Spinal cord (tissue), 10 donors: ENCODE measurements around the gene TAS2R5. TPM values are rescaled to one million over a fixed set of nuclear protein-coding genes. Genes with fewer than 3 reads are reported as not detected.
"Not testable (repeated sequence)": the region's sequence is repeated elsewhere in the genome, so short reads cannot be mapped to it uniquely, and the experiment has no call there.

Experiments
- DNase-seq, 6 donors: peaks; one replicate each; pipeline versions ENCODE4 v3.0.0 to v3.0.0-alpha.2; 2013 to 2015; ENCODE audit warnings: low spot score in 6 of 6, low read depth in 4 of 6
- H3K27ac ChIP-seq: one replicate; pipeline ENCODE4 v1.5.1; 2013; ENCODE audit warnings: low read depth, low read length, control low read depth
- H3K27me3 ChIP-seq: one replicate; pipeline ENCODE4 v1.6.1; 2013; ENCODE audit warnings: low read length; ENCODE audit not compliant: control insufficient read depth, insufficient read depth
- H3K36me3 ChIP-seq: one replicate; pipeline ENCODE4 v1.6.1; 2013; ENCODE audit warnings: low read length; ENCODE audit not compliant: control insufficient read depth, insufficient read depth
- H3K4me1 ChIP-seq: one replicate; pipeline ENCODE4 v1.6.1; 2013; ENCODE audit warnings: low read length; ENCODE audit not compliant: control insufficient read depth, insufficient read depth
- H3K4me3 ChIP-seq: one replicate; pipeline ENCODE4 v1.5.1; 2013; ENCODE audit warnings: low read depth, low read length, control low read depth
- H3K9me3 ChIP-seq: one replicate; pipeline ENCODE4 v1.6.1; 2013; ENCODE audit warnings: low read length; ENCODE audit not compliant: control insufficient read depth, insufficient read depth
- WGBS: methylation state at CpG from one replicate; pipeline ENCODE4 v1.1.5; 2013; ENCODE audit warnings: missing lambda C conversion rate; ENCODE audit not compliant: insufficient coverage; 5-methylcytosine and 5-hydroxymethylcytosine counted together
- long read RNA-seq, 4 donors: transcript quantifications; one replicate each; lab custom pipeline, GENCODE V29; 2026
- polyA plus RNA-seq, 2 donors: library from polyadenylated mRNA; unstranded; fragments of 120-200 nt; gene quantifications; one replicate each; pipeline ENCODE4 v1.2.1, GENCODE V29; 2013; ENCODE audit not compliant: insufficient read length in 2 of 2
- total RNA-seq, 2 donors: library from RNA; depleted of rRNA in 1 of 2; stranded (reverse); fragments of 120-200 nt in 1 of 2; fragments of >200 nt in 1 of 2; gene quantifications; one replicate each; pipeline versions ENCODE4 v1.2.3 to v1.2.4, GENCODE V29; 2013 to 2014
- donor health status: healthy.

TAS2R5 gene, protein sequence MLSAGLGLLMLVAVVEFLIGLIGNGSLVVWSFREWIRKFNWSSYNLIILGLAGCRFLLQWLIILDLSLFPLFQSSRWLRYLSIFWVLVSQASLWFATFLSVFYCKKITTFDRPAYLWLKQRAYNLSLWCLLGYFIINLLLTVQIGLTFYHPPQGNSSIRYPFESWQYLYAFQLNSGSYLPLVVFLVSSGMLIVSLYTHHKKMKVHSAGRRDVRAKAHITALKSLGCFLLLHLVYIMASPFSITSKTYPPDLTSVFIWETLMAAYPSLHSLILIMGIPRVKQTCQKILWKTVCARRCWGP
- total RNA-seq: 1 to 10 TPM; 3.5 to 3.7 TPM
- polyA plus RNA-seq: 1 to 10 TPM; 2.4 to 4.7 TPM
- long read RNA-seq, donor 1, partial matches to known transcripts: 0 of 4 reads
- long read RNA-seq, donor 1, other reads (novel, unspliced or antisense): 0 of 4 reads
- long read RNA-seq, donor 2, partial matches to known transcripts: 0 of 2 reads
- long read RNA-seq, donor 2, other reads (novel, unspliced or antisense): 0 of 2 reads
- long read RNA-seq, donor 3: 0 reads
- long read RNA-seq, donor 4, partial matches to known transcripts: 0 of 4 reads
- long read RNA-seq, donor 4, other reads (novel, unspliced or antisense): 0 of 4 reads

DNA sequence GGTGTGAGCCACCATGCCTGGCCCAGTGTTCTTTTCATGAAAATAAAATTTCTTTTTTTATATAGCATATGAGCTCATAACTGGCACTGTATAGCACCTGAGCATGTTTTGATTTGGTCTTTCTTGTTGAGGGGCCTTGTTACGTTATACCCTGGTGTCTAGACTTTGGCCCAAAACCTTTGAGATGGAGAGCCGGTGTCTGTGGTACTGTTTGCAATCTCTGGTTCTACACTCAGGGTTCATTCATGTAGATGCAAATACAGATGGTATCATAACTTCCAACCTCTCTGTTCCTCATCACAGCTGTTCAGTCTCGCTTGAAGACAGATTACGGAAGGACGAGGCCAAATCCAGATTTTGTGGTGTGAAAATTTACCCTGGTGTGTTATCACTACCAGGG lies at the start of gene TAS2R5:
TSS of gene TAS2R5 (plus strand) at position 301 of the 400 bp plus-strand sequence. CDS start 145 bp downstream, outside the sequence.
- WGBS: 100% methylated on average over 1 of the region's 5 CpGs
- H3K9me3 ChIP-seq: no peaks in the 10 kb centered on the region
- no peak for DNase-seq
- peaks cover 3% of the 10 kb centered on the region for H3K4me1 ChIP-seq
- H3K4me3 ChIP-seq: no peak within 1 kb of the TSS
- no peaks in the 10 kb centered on the region for H3K36me3 ChIP-seq
- no peaks in the 10 kb centered on the region for H3K27me3 ChIP-seq
- no peak within 1 kb of the TSS for H3K27ac ChIP-seq

DNA sequence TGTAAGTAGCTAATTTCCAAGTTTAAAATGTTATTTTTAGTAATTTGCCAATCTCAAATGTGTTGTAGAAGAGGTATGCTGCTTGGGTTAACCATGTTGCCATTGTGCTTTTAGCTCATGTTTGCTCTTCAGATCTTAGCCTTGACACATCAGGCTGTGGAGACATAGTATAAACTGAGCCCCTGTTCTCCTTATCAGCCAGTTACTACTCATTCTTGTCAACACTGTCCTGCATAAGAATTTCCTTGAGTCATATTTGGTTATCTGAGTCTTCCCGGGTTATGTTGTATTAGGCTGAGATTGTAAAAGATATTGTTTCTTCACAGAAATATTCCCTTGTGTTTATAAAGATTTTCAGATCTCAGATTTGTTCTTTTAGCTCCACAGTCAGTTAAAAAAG lies 47.8 kb upstream of the TAS2R5 start:
- Histone ChIP-seq H3K36me3 (peaks cover 12% of the 10 kb centered on the region), H3K27ac (no peak overlapping the region), H3K4me3 (no peak overlapping the region), H3K27me3 (no peaks in the 10 kb centered on the region), H3K4me1 (peaks cover 7% of the 10 kb centered on the region), H3K9me3 (no peaks in the 10 kb centered on the region)
- WGBS: no CpG with 5 or more reads among the region's 1 CpG
- DNase-seq: no peak

DNA sequence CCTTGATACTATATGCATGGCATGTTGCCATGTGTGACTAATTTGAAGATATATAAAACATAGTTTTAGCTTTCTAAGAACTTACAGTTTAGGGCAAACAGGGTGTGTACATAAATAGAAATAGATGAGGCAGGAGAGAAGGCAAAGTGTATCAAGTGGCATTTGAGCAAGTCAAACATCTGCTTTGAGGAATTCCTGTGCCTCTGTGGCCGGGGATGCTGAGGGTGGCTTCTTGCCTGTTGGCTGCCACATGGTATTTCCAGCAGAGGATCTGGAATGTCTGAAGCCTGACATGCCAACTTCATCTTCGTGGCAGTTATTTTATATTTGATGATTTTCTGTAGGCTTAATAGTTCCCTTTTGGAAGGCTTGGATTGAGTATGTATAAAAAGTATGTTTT lies 45.9 kb upstream of the TAS2R5 start:
- no peak for DNase-seq
- Histone ChIP-seq H3K4me3 (no peak overlapping the region), H3K9me3 (no peaks in the 10 kb centered on the region), H3K27ac (no peak overlapping the region), H3K27me3 (no peaks in the 10 kb centered on the region), H3K36me3 (peaks cover 12% of the 10 kb centered on the region), H3K4me1 (no peaks in the 10 kb centered on the region)
- WGBS: 90% methylated on average over 2 of the region's 2 CpGs

DNA sequence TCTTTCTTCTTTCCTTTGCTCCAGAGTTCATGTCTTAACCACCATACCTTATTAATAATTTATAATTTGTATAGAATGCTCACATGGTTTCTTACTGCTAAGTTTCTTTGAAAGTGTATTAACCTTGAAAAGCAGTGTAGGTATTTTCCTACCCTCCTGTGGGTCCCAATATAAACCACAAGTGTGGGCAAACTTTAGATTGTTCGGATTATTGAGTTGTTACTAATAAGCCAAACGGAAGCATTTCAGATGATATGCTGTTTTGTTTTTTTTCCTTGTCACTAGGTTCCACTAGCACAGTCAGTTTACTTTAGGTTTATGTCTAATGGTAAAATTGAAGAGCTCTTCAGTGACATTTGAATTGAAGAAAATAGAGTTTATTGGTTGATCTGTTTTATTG lies 41.6 kb upstream of the TAS2R5 start:
- DNase-seq: no peak
- Histone ChIP-seq H3K4me3 (no peak overlapping the region), H3K27ac (no peak overlapping the region), H3K27me3 (no peaks in the 10 kb centered on the region), H3K4me1 (no peaks in the 10 kb centered on the region), H3K36me3 (peaks cover 17% of the 10 kb centered on the region), H3K9me3 (peaks cover 2% of the 10 kb centered on the region)
- WGBS: no CpG with 5 or more reads among the region's 2 CpGs

DNA sequence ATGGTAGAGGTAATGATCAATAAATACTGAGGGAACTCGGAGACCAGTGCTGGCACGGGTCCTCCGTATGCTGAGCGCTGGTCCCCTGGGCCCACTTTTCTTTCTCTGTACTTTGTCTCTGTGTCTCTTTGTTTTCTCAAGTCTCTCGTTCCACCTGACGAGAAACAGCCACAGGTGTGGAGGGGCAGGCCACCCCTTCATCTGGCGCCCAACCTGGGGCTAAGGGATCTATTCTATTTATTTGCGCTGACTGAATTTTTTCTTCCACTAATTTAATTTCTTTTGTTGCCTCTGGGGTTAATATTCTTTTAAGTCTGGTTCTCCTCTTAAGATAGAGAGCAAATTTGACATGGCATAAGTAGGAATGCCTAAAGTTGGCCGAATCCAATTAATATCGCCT lies 38.1 kb upstream of the TAS2R5 start:
- 96% methylated on average over 5 of the region's 10 CpGs for WGBS
- not testable (repeated sequence) for DNase-seq
- H3K36me3 ChIP-seq: peaks cover 11% of the 10 kb centered on the region

DNA sequence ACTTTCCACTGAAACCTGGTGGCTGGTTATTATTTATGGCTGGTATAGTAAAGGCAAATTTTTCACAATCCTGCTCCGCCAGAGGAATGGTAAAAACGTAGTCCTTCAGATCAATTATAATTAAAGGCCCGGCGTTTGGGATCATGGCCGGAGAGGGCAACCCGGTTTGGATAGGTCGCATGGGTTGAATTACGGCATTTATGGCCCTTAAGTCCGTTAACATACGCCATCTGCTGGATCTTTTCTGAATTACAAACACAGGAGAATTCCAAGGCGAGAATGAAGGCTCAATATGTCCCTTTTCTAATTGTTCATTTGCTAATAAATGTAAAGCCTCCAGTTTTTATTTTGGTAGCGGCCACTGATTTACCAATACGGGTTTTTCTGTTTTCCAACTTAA lies 37.4 kb upstream of the TAS2R5 start:
- Histone ChIP-seq H3K27me3 (no peaks in the 10 kb centered on the region), H3K4me1 (no peaks in the 10 kb centered on the region), H3K36me3 (peaks cover 11% of the 10 kb centered on the region), H3K4me3 (no peak overlapping the region), H3K9me3 (peaks cover 2% of the 10 kb centered on the region), H3K27ac (no peak overlapping the region)
- no peak for DNase-seq
- WGBS: 95% methylated on average over 8 of the region's 13 CpGs

More for the DNA sequence above, 38.1 kb upstream of the TAS2R5 start:
- not testable (repeated sequence) for H3K9me3 ChIP-seq, H3K27me3 ChIP-seq, H3K4me3 ChIP-seq, H3K27ac ChIP-seq, H3K4me1 ChIP-seq

DNA sequence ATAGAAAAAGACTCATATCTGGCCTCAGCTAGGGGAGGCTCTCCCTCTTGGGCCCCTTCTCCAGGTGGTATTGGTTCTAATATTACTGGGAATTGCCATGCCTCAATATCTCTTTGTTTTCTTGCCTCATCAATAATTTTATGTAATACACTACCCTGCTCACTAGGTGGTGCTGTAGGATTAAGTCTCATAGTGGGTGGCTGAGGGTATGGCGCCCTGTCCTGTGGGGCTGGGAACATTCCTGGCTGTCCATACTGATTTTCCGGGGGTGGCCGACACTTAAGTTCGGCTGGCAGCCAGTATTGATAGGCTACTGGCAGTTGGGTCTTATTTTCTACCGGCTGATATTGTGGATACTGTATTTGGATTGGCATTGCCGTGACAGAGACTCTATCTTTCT lies 35.1 kb upstream of the TAS2R5 start:
- Histone ChIP-seq H3K27me3 (no peaks in the 10 kb centered on the region), H3K36me3 (peaks cover 16% of the 10 kb centered on the region)
- 86% methylated on average over 3 of the region's 6 CpGs for WGBS

DNA sequence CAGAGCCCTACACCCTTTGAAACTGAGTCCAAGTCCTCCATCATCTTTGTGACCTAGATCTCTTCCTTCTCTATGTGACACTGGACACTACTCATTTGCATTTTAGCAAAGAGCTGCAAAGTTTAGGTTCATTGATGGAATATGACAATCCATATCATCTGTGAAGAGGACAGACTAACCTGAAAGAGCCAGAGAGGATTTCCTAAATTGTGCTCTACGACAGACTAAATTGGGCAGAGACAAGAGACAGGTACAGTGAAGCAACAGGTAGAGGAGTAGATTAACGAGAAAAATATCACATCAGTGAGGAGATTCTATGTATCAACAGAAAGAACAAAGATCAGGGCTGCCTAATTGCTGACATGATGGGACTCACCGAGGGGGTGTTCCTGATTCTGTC lies 26.2 kb upstream of the TAS2R5 start, which contains the start of gene TAS2R3:
TSS of gene TAS2R3 (plus strand) at position 301 of the 400 bp plus-strand sequence. CDS start at position 363, 62 bp downstream.
- H3K36me3 ChIP-seq: peaks cover 10% of the 10 kb centered on the region
- 94% methylated on average over 2 of the region's 3 CpGs for WGBS
- H3K4me3 ChIP-seq: no peak within 1 kb of the TSS
- no peaks in the 10 kb centered on the region for H3K9me3 ChIP-seq
- DNase-seq: no peak
- no peaks in the 10 kb centered on the region for H3K4me1 ChIP-seq
- no peaks in the 10 kb centered on the region for H3K27me3 ChIP-seq
- H3K27ac ChIP-seq: no peak within 1 kb of the TSS

More for the DNA sequence above, 35.1 kb upstream of the TAS2R5 start:
- Histone ChIP-seq H3K4me1 (no peaks in the 10 kb centered on the region), H3K27ac (no peak overlapping the region), H3K4me3 (no peak overlapping the region), H3K9me3 (peaks cover 2% of the 10 kb centered on the region)
- no peak for DNase-seq

DNA sequence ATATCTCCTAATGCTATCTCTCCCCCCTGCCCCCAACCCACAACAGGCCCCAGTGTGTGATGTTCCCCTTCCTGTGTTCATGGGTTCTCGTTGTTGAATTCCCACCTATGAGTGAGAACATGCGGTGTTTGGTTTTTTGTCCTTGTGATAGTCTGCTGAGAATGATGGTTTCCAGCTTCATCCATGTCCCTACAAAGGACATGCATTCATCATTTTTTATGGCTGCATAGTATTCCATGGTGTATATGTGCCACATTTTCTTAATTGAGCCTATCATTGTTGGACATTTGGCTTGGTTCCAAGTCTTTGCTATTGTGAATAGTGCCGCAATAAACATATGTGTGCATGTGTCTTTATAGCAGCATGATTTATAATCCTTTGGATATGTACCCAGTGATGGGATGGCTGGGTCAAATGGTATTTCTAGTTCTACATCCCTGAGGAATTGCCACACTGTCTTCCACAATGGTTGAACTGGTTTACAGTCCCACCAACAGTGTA lies 19.9 kb upstream of the TAS2R5 start:
- not testable (repeated sequence) for H3K27me3 ChIP-seq, H3K4me1 ChIP-seq, H3K36me3 ChIP-seq, H3K27ac ChIP-seq, H3K9me3 ChIP-seq, H3K4me3 ChIP-seq, DNase-seq
- no CpG with 5 or more reads among the region's 3 CpGs for WGBS
